Globus pallidus (tissue), 1 donor: ENCODE results near the gene USP31.
A peak's percentile ranks its signal among the peaks of the same experiment; 100 is the strongest.
"Not testable (repeated sequence)": the region's sequence is repeated elsewhere in the genome, so short reads cannot be mapped to it uniquely, and the experiment has no call there.

ENCODE experiments used
- DNase-seq: peaks from one replicate; pipeline ENCODE4 v3.0.0-alpha.2; 2015; ENCODE audit warnings: low spot score

Gene USP31

DNA sequence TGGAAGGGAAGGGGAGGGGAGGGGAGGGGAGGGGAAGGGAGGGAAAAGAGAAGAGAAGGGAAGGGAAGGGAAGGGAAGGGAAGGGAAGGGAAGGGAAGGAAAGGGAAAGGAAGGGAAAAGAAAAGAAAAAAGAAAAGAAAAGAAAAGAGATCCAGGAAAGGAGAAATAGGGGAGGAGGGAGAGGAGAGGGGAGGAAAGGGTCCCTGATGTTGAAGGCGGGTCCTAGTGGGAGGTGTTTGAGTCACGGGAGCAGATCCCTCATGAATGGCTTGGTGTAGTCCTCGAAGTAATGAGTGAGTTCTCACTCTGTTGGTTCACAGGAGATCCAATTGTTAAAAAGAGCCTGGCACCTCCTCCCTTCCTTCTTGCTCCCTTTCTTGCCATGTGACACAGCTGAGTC lies 6.9 kb upstream of the USP31 start:
- DNase-seq, result no peak

- no peak for DNase-seq
These were observed 6.3 kb upstream of the USP31 start for GRCh38 chr16:23155445-23156049.

GRCh38 chr16:23152386-23153178 lies 3.3 kb upstream of the USP31 start:
- no peak for DNase-seq

DNA sequence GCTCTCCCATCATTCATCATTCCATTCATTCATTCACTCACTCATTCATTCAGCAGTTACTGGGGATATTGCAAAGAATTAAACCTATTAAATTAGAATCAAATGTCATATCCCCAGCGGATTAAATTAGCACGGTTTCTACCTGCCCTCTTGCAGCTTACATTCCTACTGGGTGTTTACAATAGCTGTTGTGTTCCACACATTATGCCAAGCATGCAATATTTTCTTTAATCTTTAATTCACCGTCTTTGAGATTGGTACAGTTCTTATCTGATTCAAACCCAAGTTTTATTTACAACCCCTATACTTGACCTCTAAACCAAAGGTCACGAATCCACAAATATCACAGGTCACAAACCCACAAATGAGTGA lies 727 bp upstream of the USP31 start:
- DNase-seq, result no peak

- DNase-seq, result no peak
These were observed 562 bp downstream of the USP31 start for GRCh38 chr16:23148513-23149266.

- DNase-seq, result no peak
These were observed 1.1 kb downstream of the USP31 start for GRCh38 chr16:23148166-23148512.

- DNase-seq, result no peak
These were observed 1.6 kb downstream of the USP31 start for GRCh38 chr16:23147666-23148065.

DNA sequence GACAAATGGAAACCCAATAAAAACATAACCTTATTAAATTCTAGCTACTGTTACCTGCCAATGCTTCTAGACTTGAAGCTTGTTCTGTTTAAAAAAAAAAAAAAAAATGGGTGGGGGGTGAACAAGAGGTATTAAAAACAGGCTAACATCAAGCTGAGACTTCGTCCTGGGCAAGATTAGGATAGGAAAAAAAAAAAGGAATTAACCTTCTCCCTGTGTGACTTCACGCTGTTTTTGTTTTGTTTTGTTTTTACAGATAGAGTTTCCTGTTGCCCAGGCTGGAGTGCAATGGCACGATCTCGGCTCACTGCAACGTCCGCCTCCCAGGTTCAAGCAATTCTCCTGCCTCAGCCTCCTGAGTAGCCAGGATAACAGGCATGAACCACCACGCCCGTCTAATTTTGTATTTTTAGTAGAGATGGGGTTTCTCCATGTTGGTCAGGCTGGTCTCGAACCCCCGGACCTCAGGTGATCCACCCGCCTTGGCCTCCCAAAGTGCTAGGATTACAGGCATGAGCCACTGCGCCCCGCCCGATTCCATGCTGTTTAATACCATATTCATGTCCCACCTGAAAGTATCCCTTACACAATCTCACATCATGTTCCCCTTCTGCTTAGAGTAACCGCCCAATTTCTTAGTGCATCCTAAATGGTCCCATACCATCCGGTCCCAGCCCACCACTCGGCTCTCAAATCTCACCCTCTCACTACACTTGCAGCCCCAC lies 2.2 kb downstream of the USP31 start:
- no peak for DNase-seq

- DNase-seq, result no peak
These were observed 3.6 kb downstream of the USP31 start for GRCh38 chr16:23145608-23146007.

- no peak for DNase-seq
These were observed 4.1 kb downstream of the USP31 start for GRCh38 chr16:23145186-23145585.

DNA sequence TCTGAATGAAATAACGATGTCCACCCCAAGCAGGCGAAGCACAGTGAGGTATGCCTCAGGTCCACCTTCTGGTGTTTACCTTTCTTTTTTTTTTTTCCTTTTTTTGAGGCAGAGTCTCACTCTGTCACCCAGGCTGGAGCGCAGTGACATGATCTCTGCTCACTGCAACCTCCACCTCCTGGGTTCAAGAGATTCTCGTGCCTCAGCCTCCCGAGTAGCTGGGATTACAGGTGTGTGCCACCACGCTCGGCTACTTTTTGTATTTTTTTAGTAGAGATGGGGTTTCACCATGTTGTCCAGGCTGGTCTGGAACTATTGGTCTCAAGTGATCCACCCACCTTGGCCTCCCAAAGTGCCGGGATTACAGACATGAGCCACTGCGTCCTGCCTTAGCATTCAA lies 4.9 kb downstream of the USP31 start:
- DNase-seq, result not testable (repeated sequence)

DNA sequence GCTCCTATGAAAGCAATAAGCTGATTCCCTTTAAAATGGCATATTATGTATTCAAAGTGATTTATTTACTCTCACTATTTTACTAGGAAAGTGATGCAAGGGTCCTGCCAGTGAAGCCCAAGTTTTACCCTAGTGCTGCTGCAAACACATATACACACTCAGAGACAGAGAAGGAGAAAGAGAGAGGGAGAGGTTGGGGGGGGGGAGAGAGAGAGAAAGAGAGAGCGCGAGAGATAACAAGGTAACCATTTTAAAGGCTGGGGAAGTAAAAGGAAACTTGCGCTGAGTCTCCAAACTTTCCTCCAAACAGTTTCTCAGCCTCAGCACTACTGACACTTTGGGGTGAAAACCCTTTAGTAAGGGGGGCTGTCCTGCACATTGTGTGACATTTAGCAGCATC lies 5.9 kb downstream of the USP31 start:
- DNase-seq, result no peak

DNA sequence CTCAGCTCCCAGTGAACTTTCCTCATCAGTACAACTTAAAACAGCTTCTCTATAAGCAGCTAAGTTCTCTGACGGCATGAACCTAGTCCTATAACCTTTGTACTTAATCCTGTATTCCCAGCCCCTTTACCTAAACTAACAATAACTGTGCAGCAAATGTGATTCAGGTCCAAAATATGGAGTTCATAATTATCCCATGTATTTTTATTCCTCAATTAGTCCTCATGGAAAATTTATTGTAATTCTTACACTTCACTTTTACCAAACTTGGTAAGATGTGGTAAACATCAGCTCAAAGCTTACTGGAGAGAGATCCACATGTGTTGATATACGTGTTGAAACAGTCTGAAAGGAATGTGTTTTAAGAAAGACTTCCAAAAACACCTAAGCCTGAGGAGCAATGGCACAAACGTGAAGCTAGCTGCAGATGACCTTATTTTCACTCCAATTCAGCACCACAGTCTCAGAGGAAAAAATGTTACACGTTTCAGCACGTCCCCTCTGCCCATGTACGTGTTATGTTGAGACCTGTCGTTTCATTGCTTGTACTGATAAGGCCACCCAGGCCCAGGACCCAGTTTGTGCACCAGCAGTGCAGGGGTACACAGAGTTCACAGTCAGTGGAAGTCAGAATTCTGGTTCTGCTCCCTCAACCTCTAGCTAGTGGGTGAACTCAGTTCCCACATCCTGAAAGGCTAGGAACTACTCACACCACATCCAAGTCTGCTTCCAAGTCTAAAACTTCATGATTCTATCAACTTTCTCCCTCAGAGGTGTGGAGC lies 7.1 kb downstream of the USP31 start:
- DNase-seq, result no peak

GRCh38 chr16:23141500-23141899 lies 7.8 kb downstream of the USP31 start:
- DNase-seq, result no peak

GRCh38 chr16:23141033-23141432 lies 8.2 kb downstream of the USP31 start:
- no peak for DNase-seq

DNA sequence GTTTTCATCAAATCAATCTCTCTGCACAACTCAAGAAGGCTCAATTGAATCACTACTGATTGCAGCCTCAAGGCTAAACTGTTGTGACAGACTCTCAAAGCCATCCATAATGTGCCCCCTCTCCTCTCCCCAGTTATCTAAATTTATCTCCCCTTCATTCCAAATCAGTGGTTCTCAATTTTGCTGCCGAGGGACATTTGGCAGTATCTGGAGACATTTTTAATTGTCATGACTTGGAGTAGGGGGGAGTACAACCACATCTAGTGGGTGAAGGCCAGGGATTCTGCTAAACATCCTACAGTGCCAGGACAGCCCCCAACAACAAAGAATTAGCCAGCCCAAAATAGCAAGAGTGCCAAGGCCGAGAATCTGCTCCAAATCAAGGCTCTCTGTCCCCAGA lies 9.1 kb downstream of the USP31 start:
- no peak for DNase-seq

DNA sequence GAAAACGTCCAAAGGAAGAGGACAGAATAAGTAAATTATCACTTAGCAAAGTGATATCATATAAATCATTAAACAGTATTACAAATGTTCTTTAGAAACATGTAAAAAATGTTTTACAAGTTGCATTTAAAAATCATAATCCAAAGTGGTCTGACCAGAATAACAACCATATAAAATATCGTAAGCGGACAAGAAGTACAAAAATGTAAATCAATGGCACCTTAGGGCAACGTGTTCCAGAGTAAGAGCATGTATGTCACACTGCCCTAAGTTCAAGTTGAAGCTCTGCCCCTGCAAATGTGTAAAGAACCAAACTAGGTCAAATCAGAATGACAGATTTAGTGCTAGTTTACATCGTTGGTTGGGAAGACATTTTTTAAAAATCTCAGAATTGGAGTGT lies 11.4 kb downstream of the USP31 start:
- no peak for DNase-seq

GRCh38 chr16:23137256-23137655 lies 12.0 kb downstream of the USP31 start:
- no peak for DNase-seq

- DNase-seq, result no peak
These were observed 15.0 kb downstream of the USP31 start for GRCh38 chr16:23134274-23134673.

DNA sequence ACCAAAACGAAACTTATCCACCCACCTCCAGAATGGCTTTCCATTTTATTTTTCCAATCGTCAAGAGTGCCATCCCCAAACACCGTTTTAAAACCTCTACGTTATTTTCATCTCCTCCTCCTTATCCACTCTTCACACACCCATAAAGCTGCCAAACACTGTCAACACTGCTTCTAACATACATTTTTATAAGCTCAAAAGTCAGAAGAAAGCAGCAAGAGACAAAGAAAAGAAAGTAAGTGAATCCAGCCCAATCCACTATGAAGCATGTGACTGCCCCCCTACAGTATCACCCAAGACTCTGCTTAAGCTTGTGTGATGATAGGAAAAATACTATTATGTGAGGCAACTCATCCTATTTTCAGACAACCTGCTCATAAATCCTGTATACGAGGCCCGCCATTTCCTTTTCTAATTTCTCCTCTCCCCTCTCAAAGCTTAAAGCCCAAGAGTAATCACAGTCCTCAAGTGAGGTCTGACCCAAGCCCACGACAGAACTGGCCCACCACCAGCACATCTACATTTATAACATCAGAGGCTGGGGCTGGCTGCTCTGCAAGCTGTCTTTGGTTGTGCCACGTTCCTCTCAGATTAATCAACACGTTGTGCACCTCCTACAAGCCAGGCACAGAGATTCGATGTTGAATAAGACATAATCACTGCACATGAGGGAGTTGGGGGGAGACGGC lies 16.3 kb downstream of the USP31 start:
- DNase-seq, result peak; percentile 57

- DNase-seq, result peak; percentile 86
These were observed 17.2 kb downstream of the USP31 start for GRCh38 chr16:23131931-23132621.
